HUES48 (cell line): ENCODE data around the gene UBE2E1.
A peak's percentile ranks its signal among the peaks of the same experiment; 100 is the strongest.

Experiments
- H3K27ac ChIP-seq: one replicate; pipeline ENCODE4 v1.7.0; 2013; ENCODE audit warnings: low read depth, low read length, inconsistent platforms
- H3K27me3 ChIP-seq: 2 replicates; pipeline ENCODE4 v1.6.1; 2013; ENCODE audit warnings: mild to moderate bottlenecking, low read length; ENCODE audit not compliant: control insufficient read depth, insufficient read depth
- H3K36me3 ChIP-seq: 2 replicates; pipeline ENCODE4 v1.6.1; 2013; ENCODE audit warnings: low read length; ENCODE audit not compliant: control insufficient read depth, insufficient read depth
- H3K4me1 ChIP-seq: 2 replicates; pipeline ENCODE4 v1.6.1; 2013; ENCODE audit warnings: mild to moderate bottlenecking, low read length; ENCODE audit not compliant: control insufficient read depth, insufficient read depth
- H3K4me3 ChIP-seq: 2 replicates; pipeline ENCODE4 v1.5.1; 2013; ENCODE audit warnings: mild to moderate bottlenecking, low read depth, low read length
- H3K9ac ChIP-seq: 2 replicates; pipeline ENCODE4 v1.6.1; 2013; ENCODE audit warnings: mild to moderate bottlenecking, low read depth, low read length, moderate library complexity
- H3K9me3 ChIP-seq: 2 replicates; pipeline ENCODE4 v1.6.1; 2013; ENCODE audit warnings: low read length; ENCODE audit not compliant: control insufficient read depth, insufficient read depth

The UBE2E1 gene

GRCh38 chr3:23809294-23809693 is 3.5 kb downstream of the UBE2E1 start:
- peaks cover 41% of the 10 kb centered on the region for H3K4me1 ChIP-seq
- no peaks in the 10 kb centered on the region for H3K9me3 ChIP-seq
- H3K27me3 ChIP-seq, result 0 out of 2 replicates have a peak, but pooled peaks cover 5% of the 10 kb centered on the region
- no peak overlapping the region for H3K27ac ChIP-seq
- no peak overlapping the region for H3K4me3 ChIP-seq
- peaks cover 37% of the 10 kb centered on the region for H3K36me3 ChIP-seq
- H3K9ac ChIP-seq, result no peak overlapping the region

- H3K27me3 ChIP-seq, result no peaks in the 10 kb centered on the region
- peak overlapping the region; percentile 92 for H3K27ac ChIP-seq
- H3K9ac ChIP-seq, result peak overlapping the region; percentile 84
- peaks cover 41% of the 10 kb centered on the region for H3K4me1 ChIP-seq
- peak overlapping the region; percentile 69 for H3K4me3 ChIP-seq
- no peaks in the 10 kb centered on the region for H3K9me3 ChIP-seq
- peaks cover 42% of the 10 kb centered on the region for H3K36me3 ChIP-seq
Measured at GRCh38 chr3:23809840-23810342, 4.1 kb downstream of the UBE2E1 start.

- Histone ChIP-seq H3K27ac (peak overlapping the region; percentile 92), H3K9ac (peak overlapping the region; percentile 84), H3K36me3 (peaks cover 48% of the 10 kb centered on the region), H3K4me3 (peak overlapping the region; percentile 69), H3K9me3 (no peaks in the 10 kb centered on the region), H3K27me3 (no peaks in the 10 kb centered on the region), H3K4me1 (peaks cover 37% of the 10 kb centered on the region)
Measured at GRCh38 chr3:23810343-23811184, 4.8 kb downstream of the UBE2E1 start.

- Histone ChIP-seq H3K4me3 (peak overlapping the region; percentile 69), H3K9ac (peak overlapping the region; percentile 84), H3K36me3 (peaks cover 54% of the 10 kb centered on the region), H3K27ac (peak overlapping the region; percentile 92), H3K9me3 (no peaks in the 10 kb centered on the region), H3K27me3 (no peaks in the 10 kb centered on the region), H3K4me1 (peaks cover 37% of the 10 kb centered on the region)
Measured at GRCh38 chr3:23811185-23811527, 5.4 kb downstream of the UBE2E1 start.

GRCh38 chr3:23811919-23812318 is 6.2 kb downstream of the UBE2E1 start:
- Histone ChIP-seq H3K27ac (no peak overlapping the region), H3K9ac (no peak overlapping the region), H3K9me3 (no peaks in the 10 kb centered on the region), H3K4me3 (peak overlapping the region; percentile 69), H3K36me3 (peaks cover 55% of the 10 kb centered on the region), H3K4me1 (peaks cover 37% of the 10 kb centered on the region), H3K27me3 (no peaks in the 10 kb centered on the region)

- H3K27ac ChIP-seq, result no peak overlapping the region
- no peak overlapping the region for H3K9ac ChIP-seq
- peaks cover 24% of the 10 kb centered on the region for H3K4me1 ChIP-seq
- H3K27me3 ChIP-seq, result no peaks in the 10 kb centered on the region
- H3K9me3 ChIP-seq, result no peaks in the 10 kb centered on the region
- H3K4me3 ChIP-seq, result no peak overlapping the region
- H3K36me3 ChIP-seq, result peaks cover 50% of the 10 kb centered on the region
Measured at GRCh38 chr3:23815879-23816278, 10.1 kb downstream of the UBE2E1 start.

GRCh38 chr3:23816721-23817120 is 11.0 kb downstream of the UBE2E1 start:
- Histone ChIP-seq H3K4me1 (peaks cover 21% of the 10 kb centered on the region), H3K27me3 (no peaks in the 10 kb centered on the region), H3K27ac (no peak overlapping the region), H3K9me3 (no peaks in the 10 kb centered on the region), H3K4me3 (no peak overlapping the region), H3K9ac (no peak overlapping the region), H3K36me3 (peaks cover 47% of the 10 kb centered on the region)

- Histone ChIP-seq H3K9ac (no peak overlapping the region), H3K4me1 (peaks cover 23% of the 10 kb centered on the region), H3K9me3 (no peaks in the 10 kb centered on the region), H3K27me3 (no peaks in the 10 kb centered on the region), H3K27ac (no peak overlapping the region), H3K4me3 (no peak overlapping the region), H3K36me3 (peaks cover 37% of the 10 kb centered on the region)
Measured at GRCh38 chr3:23817508-23818223, 11.9 kb downstream of the UBE2E1 start.

GRCh38 chr3:23819599-23820360 is 14.0 kb downstream of the UBE2E1 start:
- peaks cover 43% of the 10 kb centered on the region for H3K4me1 ChIP-seq
- H3K27me3 ChIP-seq, result no peaks in the 10 kb centered on the region
- peaks cover 27% of the 10 kb centered on the region for H3K36me3 ChIP-seq
- H3K9me3 ChIP-seq, result no peaks in the 10 kb centered on the region
- no peak overlapping the region for H3K9ac ChIP-seq
- no peak overlapping the region for H3K4me3 ChIP-seq
- peak overlapping the region; percentile 4 for H3K27ac ChIP-seq

- Histone ChIP-seq H3K36me3 (peaks cover 16% of the 10 kb centered on the region), H3K27me3 (no peaks in the 10 kb centered on the region), H3K4me1 (peaks cover 48% of the 10 kb centered on the region), H3K9ac (no peak overlapping the region), H3K4me3 (no peak overlapping the region), H3K27ac (no peak overlapping the region), H3K9me3 (no peaks in the 10 kb centered on the region)
Measured at GRCh38 chr3:23820888-23821287, 15.1 kb downstream of the UBE2E1 start.
